GM18909 (cell line): ENCODE results near the gene FUT6.
"Not testable (repeated sequence)": the region's sequence is repeated elsewhere in the genome, so short reads cannot be mapped to it uniquely, and the experiment has no call there.

Experiments
- ATAC-seq: cut with Tn5 transposase; IDR thresholded peaks from one replicate; pipeline ENCODE4 v1.9.1; 2021; ENCODE audit warnings: mild to moderate bottlenecking; ENCODE audit not compliant: unreplicated experiment, poor library complexity

The FUT6 gene

GRCh38 chr19:5789886-5790558 is 49.5 kb downstream of the FUT6 start:
- no peak for ATAC-seq

- no peak for ATAC-seq
These were observed 50.1 kb downstream of the FUT6 start for GRCh38 chr19:5789351-5789761.

GRCh38 chr19:5788422-5788821 is 51.1 kb downstream of the FUT6 start:
- ATAC-seq: no peak

GRCh38 chr19:5787409-5788182 is 51.9 kb downstream of the FUT6 start:
- ATAC-seq: no peak

- ATAC-seq: no peak
These were observed 52.7 kb downstream of the FUT6 start for GRCh38 chr19:5786593-5787408.

- ATAC-seq: no peak
These were observed 54.1 kb downstream of the FUT6 start for GRCh38 chr19:5785423-5785822.

GRCh38 chr19:5784581-5785147 is 54.8 kb downstream of the FUT6 start, which contains the start of gene PRR22:
PRR22 (minus strand) TSS chr19:5784746; CDS start chr19:5784660, 86 bp downstream.
- no peak for ATAC-seq

- no peak for ATAC-seq
These were observed 56.3 kb downstream of the FUT6 start for GRCh38 chr19:5782945-5783919.

GRCh38 chr19:5782322-5782721 is 57.2 kb downstream of the FUT6 start:
- no peak for ATAC-seq

- ATAC-seq: not testable (repeated sequence)
These were observed 58.6 kb downstream of the FUT6 start for GRCh38 chr19:5780916-5781315.
